GM21367 (cell line): ENCODE measurements around the gene SKIC3.

ENCODE experiments used
- ATAC-seq: cut with Tn5 transposase; IDR thresholded peaks from one replicate; pipeline ENCODE4 v1.9.1; 2021; ENCODE audit not compliant: unreplicated experiment

Gene SKIC3

GRCh38 chr5:95532415-95532814, 22.4 kb downstream of the SKIC3 start:
- ATAC-seq = no peak

- ATAC-seq = no peak
Measured at GRCh38 chr5:95531491-95531890, 23.3 kb downstream of the SKIC3 start.

GRCh38 chr5:95530416-95530815, 24.4 kb downstream of the SKIC3 start:
- ATAC-seq = no peak

GRCh38 chr5:95528565-95528964, 26.2 kb downstream of the SKIC3 start:
- ATAC-seq = no peak

- ATAC-seq = no peak
Measured at GRCh38 chr5:95526871-95527270, 27.9 kb downstream of the SKIC3 start.

- no peak for ATAC-seq
Measured at GRCh38 chr5:95524423-95524822, 30.4 kb downstream of the SKIC3 start.

GRCh38 chr5:95520206-95520605, 34.6 kb downstream of the SKIC3 start:
- no peak for ATAC-seq

GRCh38 chr5:95519681-95520080, 35.1 kb downstream of the SKIC3 start:
- no peak for ATAC-seq

- ATAC-seq = no peak
Measured at GRCh38 chr5:95519151-95519550, 35.6 kb downstream of the SKIC3 start.

- ATAC-seq = no peak
Measured at GRCh38 chr5:95518417-95518816, 36.4 kb downstream of the SKIC3 start.

- ATAC-seq = no peak
Measured at GRCh38 chr5:95511606-95512005, 43.2 kb downstream of the SKIC3 start.

- ATAC-seq = no peak
Measured at GRCh38 chr5:95508550-95508949, 46.2 kb downstream of the SKIC3 start.
